ENCODE measurements around the gene APOB. TPM values are rescaled to one million over a fixed set of nuclear protein-coding genes. Genes with fewer than 3 reads are reported as not detected.

The APOB gene
- total and polyA plus RNA-seq, 2 of the 13 experiments (the other 11 are each of a cell fraction or from before 2014, with no cell fraction given), result 1,569 to 2,515 TPM

- TF ChIP-seq ATF7 (IDR thresholded peaks at IDR 0.05), result no peak
- no peak for TF ChIP-seq ATF7 (CRISPR knock-in tag; IDR thresholded peaks at IDR 0.05)
- TF ChIP-seq IKZF4 (CRISPR knock-in tag; IDR thresholded peaks at IDR 0.05; ENCODE audit: borderline replicate concordance, low read depth, not compliant biosample characterization), result peak; percentile 13
- TF ChIP-seq ZBTB8A (CRISPR knock-in tag; IDR thresholded peaks at IDR 0.05; ENCODE audit: borderline replicate concordance, low read depth), result peak; percentile 68
- TF ChIP-seq BATF2 (CRISPR knock-in tag; IDR thresholded peaks at IDR 0.05), result 0 out of 2 replicates have a peak, but pooled peaks have one; percentile 62
- TF ChIP-seq AHDC1 (CRISPR knock-in tag; IDR thresholded peaks at IDR 0.05; ENCODE audit: borderline replicate concordance), result no peak
- TF ChIP-seq ZFX (CRISPR knock-in tag; IDR thresholded peaks at IDR 0.05; ENCODE audit: low read depth), result no peak
- TF ChIP-seq CENPT (CRISPR knock-in tag; IDR thresholded peaks at IDR 0.05; ENCODE audit: low read depth), result no peak
- no peak for TF ChIP-seq RORA (CRISPR knock-in tag; IDR thresholded peaks at IDR 0.05)
- no peak for TF ChIP-seq UBTF (CRISPR knock-in tag; IDR thresholded peaks at IDR 0.05)
- TF ChIP-seq HDAC6 (IDR thresholded peaks at IDR 0.05; ENCODE audit: low read depth, low read length), result no peak
- 0 out of 2 replicates have a peak, but pooled peaks have one; percentile 20 for TF ChIP-seq TGIF2 (CRISPR knock-in tag; IDR thresholded peaks at IDR 0.05)
- TF ChIP-seq FOXP1 (IDR thresholded peaks at IDR 0.05), result no peak
- TF ChIP-seq FOXP1 (CRISPR knock-in tag; IDR thresholded peaks at IDR 0.05), result no peak
- TF ChIP-seq RFXAP (CRISPR knock-in tag; IDR thresholded peaks at IDR 0.05; ENCODE audit: borderline replicate concordance), result no peak
- peak; percentile 68; the same call in 1 of the 2 replicates for TF ChIP-seq ZNF780A (CRISPR knock-in tag; IDR thresholded peaks at IDR 0.05)
- peak; percentile 19 for TF ChIP-seq PHF5A (CRISPR knock-in tag; IDR thresholded peaks at IDR 0.05; ENCODE audit: low read depth, unreplicated experiment)
- TF ChIP-seq IRF9 (CRISPR knock-in tag; IDR thresholded peaks at IDR 0.05; ENCODE audit: borderline replicate concordance), result no peak
- peak; percentile 61 for TF ChIP-seq POLR2G (IDR thresholded peaks at IDR 0.05; ENCODE audit: low read depth, low read length)
Measured at GRCh38 chr2:21028021-21028947, 15.6 kb downstream of the APOB start (continued).

All from HepG2 (cell line).